H1 (cell line): ENCODE results near the gene MMP24OS. TPM values are rescaled to one million over a fixed set of nuclear protein-coding genes. Genes with fewer than 3 reads are reported as not detected.

Source experiments
- CTCF ChIA-PET: fragments of 300-600 bp; sonication (Branson Sonifier 250); formaldehyde crosslinking; loops from one replicate; lab custom pipeline; 2021; ENCODE audit not compliant: partially characterized antibody; lab: Charles Lee
- POLR2A ChIA-PET: fragments of 300-600 bp; sonication (Branson Sonifier 250); formaldehyde crosslinking; loops from one replicate; lab custom pipeline; 2021; ENCODE audit warnings: inconsistent platforms; ENCODE audit not compliant: partially characterized antibody; lab: Charles Lee
- DNase-seq, 2 experiments: peaks; one replicate each; pipeline versions ENCODE4 v3.0.0 to v3.0.0-alpha.2; 2010 to 2022; ENCODE audit warnings: low spot score in 2 of 2, low read depth in 1 of 2, mixed read lengths in 1 of 2
- FAIRE-seq: peaks from 2 replicates; lab custom pipeline; 2011; peaks lifted over from hg19 to GRCh38; lab: Jason Lieb, UNC
- H2AFZ ChIP-seq: 2 replicates; pipeline ENCODE4 v1.8.1; 2012; ENCODE audit warnings: low read length, inconsistent platforms
- H2AK5ac ChIP-seq: 2 replicates; pipeline ENCODE4 v1.6.1; 2013; ENCODE audit warnings: low read depth, low read length
- H2BK120ac ChIP-seq: replicated peaks from 2 replicates; pipeline ENCODE3; 2013; ENCODE audit warnings: low read depth, low read length, inconsistent platforms
- H2BK12ac ChIP-seq: 2 replicates; pipeline ENCODE4 v1.6.1; 2013; ENCODE audit warnings: low read depth, low read length
- H2BK15ac ChIP-seq: 2 replicates; pipeline ENCODE4 v1.6.1; 2013; ENCODE audit warnings: low read length
- H2BK20ac ChIP-seq: 2 replicates; pipeline ENCODE4 v1.6.1; 2013; ENCODE audit warnings: low read length
- H2BK5ac ChIP-seq: 2 replicates; pipeline ENCODE4 v1.6.1; 2013; ENCODE audit warnings: low read depth, low read length
- H3K14ac ChIP-seq: 2 replicates; pipeline ENCODE4 v1.6.1; 2013; ENCODE audit warnings: inconsistent platforms; ENCODE audit not compliant: insufficient read length
- H3K18ac ChIP-seq: 2 replicates; pipeline ENCODE4 v1.6.1; 2013; ENCODE audit warnings: low read length; ENCODE audit errors: extremely low read depth
- H3K23ac ChIP-seq: 2 replicates; pipeline ENCODE4 v1.6.1; 2013; ENCODE audit warnings: inconsistent platforms; ENCODE audit not compliant: insufficient read length
- H3K23me2 ChIP-seq: 2 replicates; pipeline ENCODE4 v1.6.1; 2013; ENCODE audit warnings: low read depth, low read length
- H3K27ac ChIP-seq: 2 replicates; pipeline ENCODE4 v1.6.1; 2011; ENCODE audit warnings: low read depth, low read length, inconsistent platforms
- H3K27me3 ChIP-seq, 4 experiments: replicated peaks in 1 of 4; 1 replicate in 1 of 4; 2 replicates in 3 of 4; pipeline versions ENCODE4 v1.6.1 to v1.8.1; 2011 to 2013; ENCODE audit warnings: low read length in 3 of 4, mild to moderate bottlenecking in 3 of 4, inconsistent platforms in 2 of 4, mixed read lengths in 2 of 4, moderate library complexity in 1 of 4; ENCODE audit not compliant: control insufficient read depth in 3 of 4, insufficient read depth in 3 of 4; ENCODE audit errors: extremely low read depth in 1 of 4
- H3K36me3 ChIP-seq, 4 experiments: 2 replicates each; pipeline versions ENCODE4 v1.6.1 to v1.8.1; 2011 to 2013; ENCODE audit warnings: mild to moderate bottlenecking in 4 of 4, low read length in 3 of 4, moderate library complexity in 2 of 4, control low read depth in 1 of 4, inconsistent platforms in 1 of 4; ENCODE audit not compliant: insufficient read depth in 4 of 4, control insufficient read depth in 2 of 4
- H3K4ac ChIP-seq: replicated peaks from 2 replicates; pipeline ENCODE3; 2013; ENCODE audit warnings: low read length, low read depth, mixed read lengths, inconsistent platforms; ENCODE audit not compliant: insufficient read length
- H3K4me1 ChIP-seq, 4 experiments: replicated peaks in 1 of 4; 1 replicate in 1 of 4; 2 replicates in 3 of 4; pipeline versions ENCODE4 v1.6.1 to v1.8.1; 2011 to 2013; ENCODE audit warnings: low read length in 3 of 4, inconsistent platforms in 2 of 4, mixed read lengths in 1 of 4; ENCODE audit not compliant: insufficient read depth in 4 of 4, control insufficient read depth in 3 of 4
- H3K4me2 ChIP-seq, 2 experiments: 2 replicates each; pipeline versions ENCODE4 v1.6.1 to v1.8.1; 2011 to 2013; ENCODE audit warnings: low read depth in 2 of 2, low read length in 2 of 2, control low read depth in 1 of 2, inconsistent platforms in 1 of 2, mild to moderate bottlenecking in 1 of 2; ENCODE audit not compliant: insufficient read depth in 1 of 2
- H3K4me3 ChIP-seq, 4 experiments: fragments of 200-600, 300-600 bp in 1 of 4; sonication (generic), shearing (Covaris generic), sonication (Bioruptor Twin) in 1 of 4; 2 replicates each; pipeline versions ENCODE4 v1.5.1 to v1.8.1; 2011 to 2016; ENCODE audit warnings: low read length in 4 of 4, low read depth in 3 of 4, control low read depth in 2 of 4, inconsistent platforms in 2 of 4, mild to moderate bottlenecking in 2 of 4, mixed read lengths in 1 of 4, moderate library complexity in 1 of 4; ENCODE audit not compliant: insufficient read depth in 2 of 4; ENCODE audit errors: extremely low read depth in 1 of 4
- H3K56ac ChIP-seq: replicated peaks from 2 replicates; pipeline ENCODE3; 2013; ENCODE audit warnings: low read depth, mild to moderate bottlenecking, mixed read lengths, low read length, inconsistent platforms; ENCODE audit not compliant: insufficient read length
- H3K79me1 ChIP-seq: 2 replicates; pipeline ENCODE4 v1.6.1; 2013; ENCODE audit warnings: low read depth, low read length, control low read depth
- H3K79me2 ChIP-seq, 2 experiments: 2 replicates each; pipeline versions ENCODE4 v1.6.1 to v1.8.1; 2012 to 2013; ENCODE audit warnings: low read length in 2 of 2, mild to moderate bottlenecking in 2 of 2, inconsistent platforms in 1 of 2; ENCODE audit not compliant: insufficient read depth in 2 of 2, control insufficient read depth in 1 of 2
- H3K9ac ChIP-seq, 4 experiments: replicated peaks in 1 of 4; 1 replicate in 1 of 4; 2 replicates in 3 of 4; pipeline versions ENCODE4 v1.6.1 to v1.8.1; 2011 to 2013; ENCODE audit warnings: low read depth in 3 of 4, low read length in 3 of 4, control low read depth in 2 of 4, mild to moderate bottlenecking in 2 of 4, moderate library complexity in 2 of 4, inconsistent platforms in 1 of 4; ENCODE audit errors: extremely low read depth in 1 of 4
- H3K9me3 ChIP-seq, 2 experiments: 2 replicates each; pipeline versions ENCODE4 v1.6.1 to v1.8.1; 2012 to 2013; ENCODE audit warnings: mild to moderate bottlenecking in 2 of 2, moderate library complexity in 2 of 2, control low read depth in 1 of 2, inconsistent platforms in 1 of 2, low read depth in 1 of 2, low read length in 1 of 2, mixed read lengths in 1 of 2; ENCODE audit not compliant: insufficient read depth in 2 of 2
- H4K20me1 ChIP-seq, 2 experiments: replicated peaks in 1 of 2; 2 replicates each; pipeline versions ENCODE3 to v1.8.1; 2011 to 2013; ENCODE audit warnings: inconsistent platforms in 2 of 2, low read length in 2 of 2, mild to moderate bottlenecking in 1 of 2; ENCODE audit not compliant: insufficient read depth in 2 of 2, control insufficient read depth in 1 of 2
- H4K5ac ChIP-seq: 2 replicates; pipeline ENCODE4 v1.6.1; 2013; ENCODE audit warnings: low read length, low read depth, mixed read lengths, inconsistent platforms; ENCODE audit not compliant: insufficient read length
- H4K8ac ChIP-seq: 2 replicates; pipeline ENCODE4 v1.8.0; 2013; ENCODE audit warnings: mild to moderate bottlenecking, moderate library complexity, low read length, inconsistent platforms; ENCODE audit not compliant: insufficient read depth; ENCODE audit errors: extremely low read depth
- H4K91ac ChIP-seq: replicated peaks from 2 replicates; pipeline ENCODE3; 2013; ENCODE audit warnings: low read length, mixed read lengths, inconsistent platforms; ENCODE audit not compliant: insufficient read length
- ATF3 ChIP-seq: IDR thresholded peaks from 2 replicates; pipeline ENCODE4 v1.6.1; 2011; ENCODE audit warnings: low read depth, mild to moderate bottlenecking, low read length; ENCODE audit not compliant: insufficient read depth
- CBX5 ChIP-seq: fragments of 300-800, 300-1000 bp; sonication (generic); IDR thresholded peaks from 2 replicates; pipeline ENCODE4 v1.7.1; 2016; ENCODE audit warnings: antibody characterized with exemption, low read length, low read depth
- CHD1 ChIP-seq: IDR thresholded peaks from 2 replicates; pipeline ENCODE4 v1.6.1; 2012; ENCODE audit warnings: low read depth, low read length, improper control_type of control experiment
- CTBP2 ChIP-seq: IDR thresholded peaks from 2 replicates; pipeline ENCODE4 v1.7.0; 2011; ENCODE audit warnings: borderline replicate concordance, mild to moderate bottlenecking, moderate library complexity, mixed read lengths, low read length; ENCODE audit not compliant: insufficient read depth, insufficient read length
- HDAC2 ChIP-seq, 2 experiments: fragments of 300-600 bp in 1 of 2; sonication (generic) in 1 of 2; IDR thresholded peaks; 2 replicates each; pipeline ENCODE4 v1.6.1; 2011 to 2012; ENCODE audit warnings: low read depth in 2 of 2, low read length in 2 of 2, mild to moderate bottlenecking in 2 of 2, moderate library complexity in 2 of 2, borderline replicate concordance in 1 of 2, inconsistent platforms in 1 of 2
- HDAC6 ChIP-seq: IDR thresholded peaks from one replicate; pipeline ENCODE4 v1.7.1; 2012; ENCODE audit warnings: low read depth, mild to moderate bottlenecking, inconsistent platforms, low read length, moderate library complexity
- KDM4A ChIP-seq: IDR thresholded peaks from one replicate; pipeline ENCODE4 v1.7.1; 2012; ENCODE audit warnings: low read depth, mild to moderate bottlenecking, moderate library complexity, low read length, inconsistent platforms; ENCODE audit not compliant: severe bottlenecking
- MAFK ChIP-seq: IDR thresholded peaks from 2 replicates; pipeline ENCODE4 v1.6.1; 2012; ENCODE audit warnings: low read depth, mild to moderate bottlenecking, improper control_type of control experiment, low read length
- MAX ChIP-seq: IDR thresholded peaks from 2 replicates; pipeline ENCODE4 v1.6.1; 2012; ENCODE audit warnings: inconsistent platforms
- NRF1 ChIP-seq: IDR thresholded peaks from 2 replicates; pipeline ENCODE4 v1.6.1; 2011; ENCODE audit warnings: mild to moderate bottlenecking, low read depth, low read length, improper control_type of control experiment
- POLR2AphosphoS5 ChIP-seq: IDR thresholded peaks from 2 replicates; pipeline ENCODE4 v1.6.1; 2011; ENCODE audit warnings: low read depth, low read length
- TAF1 ChIP-seq: IDR thresholded peaks from 2 replicates; pipeline ENCODE4 v1.6.1; 2011; ENCODE audit warnings: mild to moderate bottlenecking, low read depth, low read length
- TAF7 ChIP-seq: optimal IDR thresholded peaks from 2 replicates; pipeline ENCODE3; 2011; ENCODE audit warnings: low read depth, mild to moderate bottlenecking, inconsistent platforms, low read length, moderate library complexity, borderline replicate concordance
- WGBS, 2 experiments: shearing (Covaris generic) in 1 of 2; methylation state at CpG; one replicate each; pipeline versions ENCODE4 v1.1.6 to v1.1.7; 2013 to 2015; ENCODE audit warnings: low lambda C conversion rate in 2 of 2, mixed read lengths in 2 of 2, inconsistent platforms in 1 of 2, low coverage in 1 of 2, missing lambda C conversion rate in 1 of 2; ENCODE audit not compliant: insufficient replicate concordance in 2 of 2, insufficient coverage in 1 of 2, insufficient read length in 1 of 2; ENCODE audit errors: extremely low coverage in 1 of 2, missing lambda C conversion rate in 1 of 2; 5-methylcytosine and 5-hydroxymethylcytosine counted together
- polyA plus RNA-seq, 7 experiments: library from polyadenylated mRNA; depleted of rRNA in 3 of 7; stranded (reverse) in 5 of 7; unstranded in 2 of 7; fragments of >200 nt in 5 of 7; fragments of 200-250 nt in 2 of 7; gene quantifications; 1 replicate in 5 of 7; 2 replicates in 1 of 7; 4 replicates in 1 of 7; pipeline versions ENCODE4 v1.2.1 to v1.2.3, GENCODE V29; 2011 to 2013; ENCODE audit warnings: missing spikeins in 2 of 7, mixed read lengths in 2 of 7
- total RNA-seq: library from RNA; stranded (reverse); fragmentation: NEBNext Ultra II Directional; extraction: Animal tissue kit (Norgen Biotek cat#: 25700); gene quantifications from 2 replicates; pipeline ENCODE4 v1.2.1, GENCODE V29; 2021

The MMP24OS gene
- total and polyA plus RNA-seq, 2 of the 8 experiments (the other 6 are each of a cell fraction or from before 2014, with no cell fraction given): 19.0 to 21.3 TPM

- no peak overlapping the region for H4K5ac ChIP-seq
- H4K8ac ChIP-seq: no peak overlapping the region
- no peak overlapping the region for H2BK120ac ChIP-seq
- ChIA-PET POLR2A (interaction anchor here (0.6 to 7.5 kb wide), 2 partner anchors 12 to 265 kb away, joined by 3 to 52 read pairs; no protein-coding TSS in a partner anchor), CTCF (interaction anchor here (0.7 to 1.4 kb wide), 3 partner anchors 21 to 485 kb away, joined by 3 to 4 read pairs (median 3); no protein-coding TSS in a partner anchor)
- H2BK15ac ChIP-seq: no peak overlapping the region
- no peak overlapping the region for H4K91ac ChIP-seq
- no peak overlapping the region for H3K14ac ChIP-seq
- no peak for DNase-seq
- no peak overlapping the region for H3K4ac ChIP-seq
- H2AK5ac ChIP-seq: no peak overlapping the region
- no peak overlapping the region for H3K4me3 ChIP-seq
- H3K79me2 ChIP-seq: no peaks in the 10 kb centered on the region
- no peak overlapping the region for H3K56ac ChIP-seq
- WGBS, 2 experiments: 75% methylated on average over 1 of the region's 3 CpGs; no CpG with 5 or more reads in 1 of the 2 experiments
- no peak overlapping the region for H3K18ac ChIP-seq
- no peak overlapping the region for H3K27ac ChIP-seq
- H3K9me3 ChIP-seq: no peaks in the 10 kb centered on the region
- no peak overlapping the region for H3K4me2 ChIP-seq
- H3K79me1 ChIP-seq: no peaks in the 10 kb centered on the region
- no peak overlapping the region for H3K23ac ChIP-seq
- H2BK20ac ChIP-seq: no peak overlapping the region
- H2BK12ac ChIP-seq: no peak overlapping the region
- H2AFZ ChIP-seq: no peak overlapping the region
- no peak for FAIRE-seq
- H3K36me3 ChIP-seq: peaks cover 0 to 24% (median 0%) of the 10 kb centered on the region in 4 experiments; a peak in 2 of 8 replicates
- 0 out of 7 replicates have a peak, but pooled peaks cover 0 to 2% (median 0%) of the 10 kb centered on the region in 4 experiments for H3K4me1 ChIP-seq
- H3K9ac ChIP-seq: no peak overlapping the region
- no peak overlapping the region for H2BK5ac ChIP-seq
- no peaks in the 10 kb centered on the region for H4K20me1 ChIP-seq
- H3K27me3 ChIP-seq: no peaks in the 10 kb centered on the region
- H3K23me2 ChIP-seq: no peaks in the 10 kb centered on the region
- TF ChIP-seq HDAC6: no peak
- no peak for TF ChIP-seq CHD1
- no peak for TF ChIP-seq CTBP2
- TF ChIP-seq TAF7: no peak
- TF ChIP-seq CBX5: no peak
- TF ChIP-seq HDAC2 (IDR thresholded peaks at IDR 0.05; ENCODE audit: borderline replicate concordance in 1 of 2, low read depth in 2 of 2, low read length in 2 of 2): no peak
- TF ChIP-seq KDM4A: no peak
- TF ChIP-seq MAFK: no peak
- no peak for TF ChIP-seq POLR2AphosphoS5
- no peak for TF ChIP-seq TAF1
- TF ChIP-seq NRF1: no peak
- no peak for TF ChIP-seq MAX
- no peak for TF ChIP-seq ATF3
Observed at GRCh38 chr20:35253010-35253409, 24.9 kb downstream of the MMP24OS start.
